HG02610 (cell line): ENCODE measurements around the gene SCUBE1.

Source experiments
- ATAC-seq: cut with Tn5 transposase; IDR thresholded peaks from one replicate; pipeline ENCODE4 v1.9.1; 2021; ENCODE audit warnings: mild to moderate bottlenecking, moderate library complexity; ENCODE audit not compliant: unreplicated experiment

Gene SCUBE1

DNA sequence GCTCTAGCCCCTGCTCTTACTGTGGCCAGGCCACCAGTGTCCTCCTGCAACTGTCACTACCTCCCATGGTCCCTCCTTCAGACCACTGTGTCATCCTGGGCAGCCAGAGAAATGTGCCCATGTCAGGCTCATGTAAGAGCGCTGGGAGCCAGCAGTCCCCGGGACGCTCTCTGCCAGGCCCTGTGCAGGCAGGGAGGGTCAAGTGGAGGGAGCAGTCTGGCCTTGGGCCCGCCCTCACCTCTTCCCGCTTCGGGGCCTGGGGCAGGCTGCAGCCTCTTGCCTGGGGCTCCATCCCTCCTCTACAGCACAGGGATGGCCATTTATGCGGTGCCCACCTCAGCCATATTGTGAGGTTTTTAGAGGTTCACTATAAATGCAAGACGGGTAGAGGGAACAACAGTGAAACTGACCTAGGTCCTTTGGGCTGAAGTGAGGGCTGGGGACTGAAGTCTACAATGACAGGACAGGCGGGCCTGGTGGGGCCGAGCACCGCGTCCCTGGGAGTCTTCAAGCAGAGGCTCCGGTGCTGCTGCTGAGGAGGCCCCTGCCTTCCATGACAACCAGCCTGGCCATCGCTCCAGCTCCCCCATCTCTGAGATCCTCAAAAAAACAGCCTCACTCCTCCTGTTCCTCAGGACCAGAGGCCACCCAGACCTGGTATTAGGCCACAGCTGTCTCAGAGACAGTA lies 101.3 kb downstream of the SCUBE1 start:
- no peak for ATAC-seq

- ATAC-seq = no peak
Measured at GRCh38 chr22:43241138-43241597, 102.0 kb downstream of the SCUBE1 start.

DNA sequence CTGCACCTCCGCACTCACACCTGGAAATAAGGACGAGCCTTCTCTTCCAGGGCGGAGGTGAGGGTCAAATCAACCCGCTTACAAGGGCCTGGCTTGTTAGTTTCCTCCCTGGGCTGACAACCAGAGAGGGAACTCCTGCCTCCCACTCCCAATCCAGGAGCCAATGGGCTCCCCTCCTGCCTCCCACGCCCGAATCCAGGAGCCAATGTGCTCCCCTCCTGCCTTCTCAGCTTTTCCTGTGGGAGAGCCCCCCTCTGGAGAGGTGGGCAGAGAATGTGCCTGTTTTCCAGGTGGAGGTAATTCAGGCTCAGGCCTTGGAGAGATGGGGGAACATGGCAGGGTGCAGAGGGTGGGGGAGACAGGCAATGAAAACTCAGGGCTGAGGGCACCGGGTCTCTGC lies 102.6 kb downstream of the SCUBE1 start:
- no peak for ATAC-seq

DNA sequence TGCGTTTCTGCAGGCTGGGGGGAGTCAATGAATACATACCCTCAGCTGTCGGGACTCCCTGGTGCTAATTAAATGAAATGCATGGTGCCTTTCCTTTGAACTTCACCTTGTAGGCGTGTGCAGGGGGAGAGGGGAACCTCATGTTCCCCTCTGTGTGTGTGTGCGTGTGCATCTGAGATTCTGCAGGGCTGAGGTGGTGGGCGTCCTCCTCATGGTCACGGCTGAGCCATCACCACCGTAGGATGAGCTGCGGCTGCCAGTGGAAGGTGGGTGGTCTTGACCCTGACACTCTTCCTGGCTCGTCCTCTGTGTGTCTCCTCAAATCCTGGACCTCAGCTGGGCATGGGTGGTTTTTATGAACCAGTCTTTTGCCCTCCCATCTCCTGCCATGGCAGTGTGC lies 103.2 kb downstream of the SCUBE1 start:
- ATAC-seq = no peak

DNA sequence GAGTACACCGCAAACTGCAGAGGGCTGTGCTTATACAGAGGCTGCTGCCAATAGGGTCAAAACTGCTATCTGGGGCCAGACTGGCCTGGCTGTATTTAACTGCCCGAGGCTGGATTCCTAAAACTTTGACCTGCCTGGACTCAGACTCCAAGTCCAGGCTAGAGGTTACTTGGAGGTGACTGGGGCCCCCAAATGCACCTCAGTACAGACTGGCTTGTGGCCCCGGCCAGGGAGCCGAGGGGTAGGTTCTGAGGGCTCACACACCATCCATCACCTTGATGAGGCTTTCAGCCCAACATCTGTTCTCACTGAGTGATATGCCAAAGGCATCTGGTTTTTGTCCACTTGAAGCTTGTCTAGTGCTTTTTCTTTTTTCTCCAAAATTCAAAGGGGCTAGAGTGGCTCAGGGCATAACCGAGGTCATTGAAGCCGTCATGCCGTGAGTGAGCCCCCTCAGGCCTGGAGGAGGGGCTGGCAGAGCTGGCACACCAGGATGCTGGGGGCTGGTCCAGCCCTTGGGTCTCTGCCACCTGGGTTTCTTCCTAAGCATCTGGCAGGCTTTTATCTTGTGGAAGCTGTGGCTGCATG lies 103.9 kb downstream of the SCUBE1 start:
- ATAC-seq = no peak

DNA sequence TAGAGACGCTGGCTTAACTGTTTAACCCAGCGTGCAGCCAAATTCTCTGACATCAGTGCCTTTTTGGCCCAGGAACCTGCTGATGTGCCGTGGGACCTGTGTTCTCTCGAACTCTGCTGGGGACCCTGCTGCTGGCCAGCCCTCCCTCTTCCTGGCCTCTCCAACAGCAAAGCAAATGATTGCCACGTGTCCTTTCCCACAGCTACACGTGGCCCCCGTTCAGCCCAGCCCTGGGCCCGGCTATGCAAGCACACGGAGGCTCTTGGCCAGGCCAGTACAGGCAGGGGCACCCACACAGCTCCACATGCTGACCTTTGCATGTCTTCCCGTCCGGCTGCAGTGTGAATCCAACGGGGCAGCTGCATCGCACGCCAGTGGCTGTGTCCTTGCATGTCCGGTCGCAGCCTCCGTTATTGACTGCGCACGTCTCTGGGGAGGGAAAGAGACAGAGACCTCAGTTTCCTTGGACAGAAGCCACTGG lies 104.6 kb downstream of the SCUBE1 start:
- no peak for ATAC-seq

DNA sequence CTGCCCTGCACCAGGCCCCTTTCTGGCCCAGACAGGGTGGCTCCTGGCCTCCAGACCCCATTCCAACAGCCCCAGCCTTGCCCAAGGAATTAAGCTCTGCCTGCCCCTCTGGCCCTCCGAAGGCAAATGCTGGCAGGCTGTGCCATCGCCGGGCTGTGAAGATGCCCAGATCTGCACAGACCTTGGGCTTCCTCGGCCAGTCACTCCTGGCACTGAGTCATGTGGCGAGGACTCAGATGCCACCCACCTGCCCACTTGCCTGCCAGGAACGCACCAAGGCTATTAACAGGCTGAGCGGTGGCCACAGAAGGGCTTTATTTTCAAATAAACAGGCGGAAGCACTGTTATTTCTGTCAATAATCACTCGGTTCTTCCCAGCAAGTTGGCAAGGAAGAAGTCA lies 105.9 kb downstream of the SCUBE1 start:
- no peak for ATAC-seq

- no peak for ATAC-seq
Measured at GRCh38 chr22:43236411-43237166, 106.6 kb downstream of the SCUBE1 start.

- no peak for ATAC-seq
Measured at GRCh38 chr22:43235445-43236409, 107.4 kb downstream of the SCUBE1 start.

GRCh38 chr22:43234264-43234988 lies 108.7 kb downstream of the SCUBE1 start:
- ATAC-seq = no peak

- ATAC-seq = no peak
Measured at GRCh38 chr22:43233529-43233928, 109.6 kb downstream of the SCUBE1 start.

GRCh38 chr22:43232445-43232844 lies 110.7 kb downstream of the SCUBE1 start:
- ATAC-seq = no peak

DNA sequence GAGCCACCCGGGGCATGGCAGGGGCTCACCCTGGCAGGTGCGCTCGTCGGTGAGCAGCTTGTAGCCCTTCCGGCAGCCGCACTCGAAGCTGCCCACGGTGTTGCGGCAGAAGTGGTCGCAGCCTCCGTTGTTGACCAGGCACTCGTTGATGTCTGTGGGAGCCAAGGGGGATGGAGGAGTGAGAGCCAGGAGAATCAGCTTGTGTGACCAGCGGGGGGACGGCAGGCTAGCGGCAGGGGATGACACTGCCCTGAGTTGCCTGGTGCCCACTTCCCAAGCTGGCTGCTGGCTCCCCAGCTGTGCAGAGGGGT lies 111.5 kb downstream of the SCUBE1 start:
- no peak for ATAC-seq

- ATAC-seq = no peak
Measured at GRCh38 chr22:43230971-43231723, 112.0 kb downstream of the SCUBE1 start.

- ATAC-seq = no peak
Measured at GRCh38 chr22:43230571-43230970, 112.6 kb downstream of the SCUBE1 start.

- no peak for ATAC-seq
Measured at GRCh38 chr22:43228863-43229262, 114.3 kb downstream of the SCUBE1 start.

DNA sequence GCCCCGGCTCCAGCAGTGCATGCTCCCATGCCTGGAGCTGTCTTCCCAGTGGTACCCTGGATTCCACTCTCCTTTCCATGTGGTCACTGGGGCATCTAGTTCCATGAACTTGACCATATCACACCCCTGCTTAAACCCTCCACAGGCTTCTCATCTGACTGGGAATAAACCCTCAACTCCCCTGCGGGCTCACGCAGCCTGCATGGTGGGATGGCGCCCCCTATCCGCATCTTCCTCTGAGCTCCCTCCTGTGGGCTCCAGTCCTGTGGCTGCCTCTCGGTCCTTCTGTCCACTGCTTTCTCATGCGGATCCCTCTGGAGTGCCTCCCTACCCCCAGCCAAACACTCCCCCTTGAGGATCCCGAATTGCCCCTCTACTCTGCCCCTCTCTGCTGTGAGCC lies 114.8 kb downstream of the SCUBE1 start:
- ATAC-seq = no peak

GRCh38 chr22:43227239-43227630 lies 115.9 kb downstream of the SCUBE1 start:
- no peak for ATAC-seq

GRCh38 chr22:43226377-43227238 lies 116.6 kb downstream of the SCUBE1 start:
- ATAC-seq = no peak
